ENCODE measurements around the gene CHN1.

CHN1 gene

GRCh38 chr2:174919947-174920595 lies 85.1 kb downstream of the CHN1 start:
- no peak for DNase-seq (ENCODE audit: extremely low spot score)
- CTCF ChIA-PET, result no interaction called here
- POLR2A ChIA-PET, result no interaction called here
- no peak for TF ChIP-seq PKNOX1 (IDR thresholded peaks at IDR 0.05)
- TF ChIP-seq FOXM1 (IDR thresholded peaks at IDR 0.05; ENCODE audit: borderline replicate concordance), result no peak
- TF ChIP-seq ZNF384 (IDR thresholded peaks at IDR 0.05), result no peak
- no peak for TF ChIP-seq HDGF (IDR thresholded peaks at IDR 0.05; ENCODE audit: borderline replicate concordance)
- no peak for TF ChIP-seq FOXK2 (IDR thresholded peaks at IDR 0.05)
- TF ChIP-seq LEF1 (IDR thresholded peaks at IDR 0.05; ENCODE audit: borderline replicate concordance), result no peak
- no peak for TF ChIP-seq SP1 (IDR thresholded peaks at IDR 0.05)
- TF ChIP-seq TARDBP (IDR thresholded peaks at IDR 0.05), result no peak
- no peak for TF ChIP-seq CTBP1 (IDR thresholded peaks at IDR 0.05; ENCODE audit: borderline replicate concordance)
- no peak for TF ChIP-seq FOXA1 (IDR thresholded peaks at IDR 0.05)
- TF ChIP-seq BHLHE40 (IDR thresholded peaks at IDR 0.05; ENCODE audit: borderline replicate concordance), result no peak
- no peak for TF ChIP-seq ARNT (IDR thresholded peaks at IDR 0.05)
- no peak for TF ChIP-seq NFRKB (IDR thresholded peaks at IDR 0.05)
- no peak for TF ChIP-seq ELF4 (IDR thresholded peaks at IDR 0.05)
- no peak for TF ChIP-seq SUZ12 (IDR thresholded peaks at IDR 0.05)
- TF ChIP-seq L3MBTL2 (conservative IDR thresholded peaks at IDR 0.05), result no peak

- no peak for DNase-seq (ENCODE audit: extremely low spot score)
- TF ChIP-seq HDGF (IDR thresholded peaks at IDR 0.05; ENCODE audit: borderline replicate concordance) (no peak), SP1 (IDR thresholded peaks at IDR 0.05) (no peak), BHLHE40 (IDR thresholded peaks at IDR 0.05; ENCODE audit: borderline replicate concordance) (no peak), FOXM1 (IDR thresholded peaks at IDR 0.05; ENCODE audit: borderline replicate concordance) (no peak), ZNF384 (IDR thresholded peaks at IDR 0.05) (no peak), ARNT (IDR thresholded peaks at IDR 0.05) (no peak), L3MBTL2 (conservative IDR thresholded peaks at IDR 0.05) (no peak), CTBP1 (IDR thresholded peaks at IDR 0.05; ENCODE audit: borderline replicate concordance) (no peak), LEF1 (IDR thresholded peaks at IDR 0.05; ENCODE audit: borderline replicate concordance) (no peak)
- CTCF ChIA-PET, result no interaction called here
- POLR2A ChIA-PET, result no interaction called here
These were observed 86.2 kb downstream of the CHN1 start for GRCh38 chr2:174918886-174919526.

- DNase-seq (ENCODE audit: extremely low spot score), result no peak
- TF ChIP-seq L3MBTL2 (conservative IDR thresholded peaks at IDR 0.05) (no peak), LEF1 (IDR thresholded peaks at IDR 0.05; ENCODE audit: borderline replicate concordance) (no peak), SP1 (IDR thresholded peaks at IDR 0.05) (no peak), HDGF (IDR thresholded peaks at IDR 0.05; ENCODE audit: borderline replicate concordance) (no peak), FOXK2 (IDR thresholded peaks at IDR 0.05) (no peak), FOXA1 (IDR thresholded peaks at IDR 0.05) (no peak), BHLHE40 (IDR thresholded peaks at IDR 0.05; ENCODE audit: borderline replicate concordance) (no peak), ZNF384 (IDR thresholded peaks at IDR 0.05) (no peak), PKNOX1 (IDR thresholded peaks at IDR 0.05) (no peak), ARNT (IDR thresholded peaks at IDR 0.05) (no peak), NFRKB (IDR thresholded peaks at IDR 0.05) (no peak), SUZ12 (IDR thresholded peaks at IDR 0.05) (no peak), FOXM1 (IDR thresholded peaks at IDR 0.05; ENCODE audit: borderline replicate concordance) (no peak), CTBP1 (IDR thresholded peaks at IDR 0.05; ENCODE audit: borderline replicate concordance) (no peak), ELF4 (IDR thresholded peaks at IDR 0.05) (no peak), TARDBP (IDR thresholded peaks at IDR 0.05) (no peak)
- ChIA-PET CTCF (no interaction called here), POLR2A (no interaction called here)
These were observed 88.8 kb downstream of the CHN1 start for GRCh38 chr2:174916270-174916930.

GRCh38 chr2:174914853-174915760 lies 90.1 kb downstream of the CHN1 start:
- peak; percentile 34 for DNase-seq (ENCODE audit: extremely low spot score)
- TF ChIP-seq NFRKB (IDR thresholded peaks at IDR 0.05) (no peak), FOXM1 (IDR thresholded peaks at IDR 0.05; ENCODE audit: borderline replicate concordance) (no peak), ZNF384 (IDR thresholded peaks at IDR 0.05) (peak; percentile 57; the same call in 1 of the 2 replicates), FOXA1 (IDR thresholded peaks at IDR 0.05) (no peak), BHLHE40 (IDR thresholded peaks at IDR 0.05; ENCODE audit: borderline replicate concordance) (no peak), ELF4 (IDR thresholded peaks at IDR 0.05) (no peak), PKNOX1 (IDR thresholded peaks at IDR 0.05) (no peak), LEF1 (IDR thresholded peaks at IDR 0.05; ENCODE audit: borderline replicate concordance) (no peak)
- ChIA-PET POLR2A (no interaction called here), CTCF (no interaction called here)

- CTCF ChIA-PET, result no interaction called here
- no peak for TF ChIP-seq CTBP1 (IDR thresholded peaks at IDR 0.05; ENCODE audit: borderline replicate concordance)
- DNase-seq (ENCODE audit: extremely low spot score), result no peak
- POLR2A ChIA-PET, result no interaction called here
These were observed 96.9 kb downstream of the CHN1 start for GRCh38 chr2:174908284-174908683.
